IMR-90 (cell line): ENCODE data around the gene AP2M1. TPM values are rescaled to one million over a fixed set of nuclear protein-coding genes. Genes with fewer than 3 reads are reported as not detected.

Source experiments
- ATAC-seq: fragments of 200-7000 bp; cut with Tn5 transposase; 2 replicates; pipeline ENCODE4 v1.9.1; 2020; ENCODE audit warnings: low read depth, mild to moderate bottlenecking, moderate library complexity
- BruUV-seq: library from RNA; stranded (reverse); fragments of 400-500 nt; replicated peaks from 2 replicates; lab custom pipeline; 2021; lab: Mats Ljungman, UMichigan
- CTCF ChIA-PET: fragments of 300-600 bp; formaldehyde crosslinking; extraction: SDS; loops from one replicate; lab custom pipeline; 2021; ENCODE audit warnings: antibody characterized with exemption; lab: Yijun Ruan, JAX
- POLR2A ChIA-PET: fragments of 300-600 bp; sonication (Branson Sonifier 250); formaldehyde crosslinking; loops from one replicate; lab custom pipeline; 2022; ENCODE audit warnings: antibody characterized with exemption; ENCODE audit not compliant: unreplicated experiment; lab: Charles Lee
- DNase-seq: peaks from one replicate; pipeline ENCODE4 v3.0.0; 2013
- H2AFZ ChIP-seq: replicated peaks from 2 replicates; pipeline ENCODE3; 2013; ENCODE audit warnings: low read length, mild to moderate bottlenecking; ENCODE audit not compliant: poor library complexity
- H2AK5ac ChIP-seq: 2 replicates; pipeline ENCODE4 v1.6.1; 2013; ENCODE audit warnings: low read depth, low read length, inconsistent platforms
- H2AK9ac ChIP-seq: replicated peaks from 2 replicates; pipeline ENCODE3; 2013; ENCODE audit warnings: mild to moderate bottlenecking, low read depth, low read length, moderate library complexity; ENCODE audit not compliant: poor library complexity
- H2BK120ac ChIP-seq: 2 replicates; pipeline ENCODE4 v1.6.1; 2013; ENCODE audit warnings: low read depth, low read length, inconsistent platforms
- H2BK15ac ChIP-seq: 3 replicates; pipeline ENCODE4 v1.6.1; 2013; ENCODE audit warnings: low read depth, low read length, inconsistent platforms
- H2BK20ac ChIP-seq: 2 replicates; pipeline ENCODE4 v1.6.1; 2013; ENCODE audit warnings: low read depth, mild to moderate bottlenecking, inconsistent platforms, low read length, moderate library complexity
- H2BK5ac ChIP-seq: 2 replicates; pipeline ENCODE4 v1.6.1; 2013; ENCODE audit warnings: mild to moderate bottlenecking, low read depth, low read length, inconsistent platforms; ENCODE audit not compliant: poor library complexity, severe bottlenecking
- H3K14ac ChIP-seq: replicated peaks from 2 replicates; pipeline ENCODE4 v1.6.1; 2013; ENCODE audit warnings: low read depth, low read length, inconsistent platforms
- H3K18ac ChIP-seq: 2 replicates; pipeline ENCODE4 v1.6.1; 2013; ENCODE audit warnings: low read depth, low read length, control low read depth
- H3K23ac ChIP-seq: 2 replicates; pipeline ENCODE4 v1.6.1; 2013; ENCODE audit warnings: low read depth, low read length, inconsistent platforms
- H3K27ac ChIP-seq: 2 replicates; pipeline ENCODE4 v1.5.1; 2013; ENCODE audit warnings: mild to moderate bottlenecking, control low read depth, low read length; ENCODE audit not compliant: insufficient read depth
- H3K27me3 ChIP-seq: 2 replicates; pipeline ENCODE4 v1.6.1; 2013; ENCODE audit warnings: low read length; ENCODE audit not compliant: control insufficient read depth, insufficient read depth
- H3K36me3 ChIP-seq: 2 replicates; pipeline ENCODE4 v1.6.1; 2013; ENCODE audit warnings: low read length, mixed read lengths; ENCODE audit not compliant: control insufficient read depth, insufficient read depth
- H3K4ac ChIP-seq: 2 replicates; pipeline ENCODE4 v1.6.1; 2013; ENCODE audit warnings: low read depth, low read length, inconsistent platforms
- H3K4me1 ChIP-seq: 2 replicates; pipeline ENCODE4 v1.6.1; 2013; ENCODE audit warnings: low read length, mixed read lengths; ENCODE audit not compliant: control insufficient read depth, insufficient read depth
- H3K4me2 ChIP-seq: 2 replicates; pipeline ENCODE4 v1.6.1; 2013; ENCODE audit warnings: low read depth, mild to moderate bottlenecking, control low read depth, low read length, moderate library complexity
- H3K4me3 ChIP-seq: 2 replicates; pipeline ENCODE4 v1.5.1; 2013; ENCODE audit warnings: low read depth, mild to moderate bottlenecking, control low read depth, low read length, moderate library complexity; ENCODE audit not compliant: insufficient read depth
- H3K56ac ChIP-seq: 2 replicates; pipeline ENCODE4 v1.6.1; 2013; ENCODE audit warnings: low read length, inconsistent platforms; ENCODE audit not compliant: insufficient read depth; ENCODE audit errors: extremely low read depth
- H3K79me1 ChIP-seq, 2 experiments: 2 replicates each; pipeline ENCODE4 v1.6.1; 2013; ENCODE audit warnings: low read length in 2 of 2, inconsistent platforms in 1 of 2, low read depth in 1 of 2
- H3K9ac ChIP-seq: 2 replicates; pipeline ENCODE4 v1.6.1; 2013; ENCODE audit warnings: low read depth, low read length, control low read depth
- H3K9me1 ChIP-seq: 2 replicates; pipeline ENCODE4 v1.6.1; 2013; ENCODE audit warnings: low read length, inconsistent platforms; ENCODE audit not compliant: insufficient read depth
- H3K9me3 ChIP-seq: 2 replicates; pipeline ENCODE4 v1.6.1; 2013; ENCODE audit warnings: low read length; ENCODE audit not compliant: control insufficient read depth, insufficient read depth
- H4K20me1 ChIP-seq: 2 replicates; pipeline ENCODE4 v1.6.1; 2013; ENCODE audit warnings: low read length, inconsistent platforms; ENCODE audit not compliant: insufficient read depth
- H4K5ac ChIP-seq: 2 replicates; pipeline ENCODE4 v1.6.1; 2013; ENCODE audit warnings: mild to moderate bottlenecking, low read depth, low read length, control low read depth
- H4K8ac ChIP-seq, 2 experiments: 2 replicates each; pipeline ENCODE4 v1.6.1; 2013; ENCODE audit warnings: low read depth in 2 of 2, low read length in 2 of 2, control low read depth in 1 of 2, inconsistent platforms in 1 of 2
- H4K91ac ChIP-seq: 2 replicates; pipeline ENCODE4 v1.6.1; 2013; ENCODE audit warnings: low read depth, low read length, inconsistent platforms; ENCODE audit not compliant: insufficient read depth
- BHLHE40 ChIP-seq: fragments of 150-350 bp; IDR thresholded peaks from 2 replicates; pipeline ENCODE4 v1.6.1; 2016; ENCODE audit warnings: mild to moderate bottlenecking, low read depth, low read length
- CEBPB ChIP-seq: IDR thresholded peaks from 2 replicates; pipeline ENCODE4 v1.6.1; 2012; ENCODE audit warnings: low read depth, low read length, improper control_type of control experiment
- CHD1 ChIP-seq: IDR thresholded peaks from 2 replicates; pipeline ENCODE4 v1.6.1; 2012; ENCODE audit warnings: low read depth, low read length, improper control_type of control experiment
- FOS ChIP-seq: fragments of 150-350 bp; IDR thresholded peaks from 2 replicates; pipeline ENCODE4 v1.6.1; 2016; ENCODE audit warnings: low read depth, low read length
- MAFK ChIP-seq: IDR thresholded peaks from 2 replicates; pipeline ENCODE4 v1.6.1; 2012; ENCODE audit warnings: low read depth, low read length, improper control_type of control experiment
- MAZ ChIP-seq: IDR thresholded peaks from 2 replicates; pipeline ENCODE4 v1.6.1; 2012; ENCODE audit warnings: low read depth, mild to moderate bottlenecking, low read length, improper control_type of control experiment, moderate library complexity, borderline replicate concordance
- MXI1 ChIP-seq: IDR thresholded peaks from 2 replicates; pipeline ENCODE4 v1.6.1; 2012; ENCODE audit warnings: low read depth, mild to moderate bottlenecking, low read length, moderate library complexity, borderline replicate concordance
- NFE2L2 ChIP-seq: fragments of 150-350 bp; IDR thresholded peaks from 2 replicates; pipeline ENCODE4 v1.6.1; 2016; ENCODE audit warnings: low read depth, mild to moderate bottlenecking, low read length
- POLR2A ChIP-seq: IDR thresholded peaks from 2 replicates; pipeline ENCODE4 v1.6.1; 2012; ENCODE audit warnings: mild to moderate bottlenecking, low read depth, low read length
- RAD21 ChIP-seq: IDR thresholded peaks from 2 replicates; pipeline ENCODE4 v1.6.1; 2012; ENCODE audit warnings: low read length, improper control_type of control experiment
- RCOR1 ChIP-seq: IDR thresholded peaks from 2 replicates; pipeline ENCODE4 v1.6.1; 2012; ENCODE audit warnings: mild to moderate bottlenecking, low read length, improper control_type of control experiment; ENCODE audit not compliant: insufficient replicate concordance
- RFX5 ChIP-seq: IDR thresholded peaks from 2 replicates; pipeline ENCODE4 v1.8.0; 2012; ENCODE audit warnings: low read depth, mild to moderate bottlenecking, low read length, moderate library complexity
- SMC3 ChIP-seq: fragments of 150-350 bp; IDR thresholded peaks from 2 replicates; pipeline ENCODE4 v1.6.1; 2016; ENCODE audit warnings: low read depth, mild to moderate bottlenecking, antibody characterized with exemption, low read length, moderate library complexity
- WGBS, 2 experiments: methylation state at CpG; one replicate each; pipeline versions ENCODE4 v1.1.5 to v1.1.7; 2013; ENCODE audit warnings: missing lambda C conversion rate in 2 of 2; ENCODE audit not compliant: insufficient read length in 1 of 2; ENCODE audit errors: extremely low coverage in 2 of 2; 5-methylcytosine and 5-hydroxymethylcytosine counted together
- dilution Hi-C: fragments of 300-500 bp; cut with HindIII; formaldehyde crosslinking; loops from one replicate; pipeline ENCODE4 v1.14.3; 2018; ENCODE audit warnings: low sequenced_read_pairs; ENCODE audit not compliant: unreplicated experiment
- in situ Hi-C: fragments of 300-500 bp; cut with MboI; formaldehyde crosslinking; loops from 3 replicates; pipeline ENCODE4 v1.14.3; 2019; ENCODE audit warnings: low sequenced_read_pairs, inconsistent platforms, mixed read lengths
- intact Hi-C: fragments of 100-400 bp; cut with micrococcal nuclease; formaldehyde crosslinking; loops from 2 replicates; pipeline ENCODE4 v1.10.0; 2022
- polyA plus RNA-seq, 3 experiments: library from polyadenylated mRNA; depleted of rRNA; stranded (reverse); fragments of >200 nt; gene quantifications; 2 replicates each; pipeline ENCODE4 v1.2.3, GENCODE V29; 2012; ENCODE audit warnings: low replicate concordance in 1 of 3
- total RNA-seq: library from RNA; depleted of rRNA; stranded (reverse); fragments of >200 nt; gene quantifications from 2 replicates; pipeline ENCODE4 v1.2.3, GENCODE V29; 2012
- TF ChIP-seq, protein P1 (sequence below): conservative IDR thresholded peaks from 2 replicates; pipeline ENCODE4 v1.5.1; 2012; ENCODE audit warnings: mild to moderate bottlenecking, low read depth, low read length, improper control_type of control experiment
- TF ChIP-seq, protein P2 (sequence below): fragments of 150-350 bp; IDR thresholded peaks from 2 replicates; pipeline ENCODE4 v1.6.1; 2017; ENCODE audit warnings: mild to moderate bottlenecking, antibody characterized with exemption, low read length, low read depth

The AP2M1 gene
- total and polyA plus RNA-seq, 2 of the 4 experiments (the other 2 are of a cell fraction) = 876 to 1,065 TPM

DNA sequence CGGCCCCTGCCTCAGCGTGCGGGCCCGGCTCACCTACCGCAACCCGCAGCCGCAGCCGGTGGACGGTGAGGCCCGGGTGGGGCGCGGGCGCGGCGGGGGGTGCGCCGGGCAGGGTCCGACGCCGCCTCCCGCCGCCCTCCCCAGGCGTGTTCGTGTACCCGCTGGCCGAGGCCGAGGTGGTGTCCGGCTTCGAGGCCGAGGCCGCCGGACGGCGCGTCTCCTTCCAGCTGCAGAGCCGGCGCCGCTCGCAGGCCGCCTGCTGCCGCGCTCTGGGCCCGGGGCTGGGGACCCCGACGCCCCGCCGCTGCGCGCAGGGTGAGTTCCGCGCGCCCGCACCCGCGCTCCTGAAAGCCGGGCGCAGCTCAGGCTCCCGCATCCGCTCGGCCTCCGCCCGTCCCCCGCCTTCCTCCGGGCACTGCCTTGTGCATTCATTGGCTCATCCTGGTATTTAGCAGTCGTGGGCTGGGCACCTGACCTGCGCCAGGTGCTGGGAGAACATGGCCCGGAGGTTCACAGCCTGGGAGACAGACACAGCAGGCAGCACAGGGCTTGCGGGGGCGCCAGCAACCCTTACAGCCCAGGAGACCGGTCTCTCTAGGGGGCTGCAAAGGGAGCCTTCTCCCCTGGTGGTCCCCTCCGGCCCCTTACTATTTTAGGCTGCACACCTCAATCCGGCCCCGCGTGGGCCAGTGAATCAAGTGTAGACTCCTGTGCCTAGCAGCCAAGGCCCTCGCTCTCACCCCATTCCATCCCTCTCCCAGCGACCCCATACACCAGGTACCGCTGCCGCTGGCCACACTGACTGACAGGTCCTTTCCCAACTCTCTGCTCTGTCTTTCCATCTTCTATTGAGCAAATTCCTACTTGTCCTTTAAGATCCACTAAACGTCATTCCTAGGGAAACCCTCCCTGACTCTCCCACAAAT, 56.2 kb downstream of the AP2M1 start (continued):
- TF ChIP-seq MXI1 = no peak
- no peak for TF ChIP-seq RFX5

DNA sequence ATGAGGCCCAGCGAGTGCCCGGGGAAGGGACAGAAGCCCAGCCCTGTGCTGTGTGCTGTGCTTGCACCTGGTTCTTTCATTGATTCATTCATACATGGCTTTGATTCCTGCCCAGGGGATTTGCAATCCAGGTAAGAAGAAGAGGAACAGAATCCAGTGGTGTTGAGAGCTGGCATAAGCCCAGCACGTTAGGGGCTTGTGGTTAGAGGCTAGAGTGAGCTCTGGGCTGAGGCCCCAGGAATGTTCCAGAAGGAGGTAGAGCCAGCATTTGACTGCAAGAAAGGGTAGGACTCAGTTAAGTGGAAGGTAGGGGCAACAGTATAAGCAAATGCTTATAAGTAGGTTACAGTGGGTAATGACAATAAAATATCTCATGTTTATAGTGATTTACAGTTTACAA, 57.0 kb downstream of the AP2M1 start:
- H3K4me2 ChIP-seq = no peak overlapping the region
- H2BK120ac ChIP-seq = no peak overlapping the region
- peaks cover 66% of the 10 kb centered on the region for H3K27me3 ChIP-seq
- dilution Hi-C loops (no loop called here), intact Hi-C loops (no loop called here), in situ Hi-C loops (no loop called here)
- CTCF ChIA-PET = interaction anchor here (1.4 kb wide), 1 partner anchor 18 kb away, joined by 4 read pairs; the partner anchor contains the start of gene EEF1AKMT4
- H3K9ac ChIP-seq = no peak overlapping the region
- no peak overlapping the region for H4K8ac ChIP-seq
- H2BK5ac ChIP-seq = no peak overlapping the region
- no peak overlapping the region for H3K18ac ChIP-seq
- H3K4me3 ChIP-seq = no peak overlapping the region
- 14% methylated on average over 1 of the region's 3 CpGs; no CpG with 5 or more reads in 1 of the 2 experiments for WGBS, 2 experiments
- no peak overlapping the region for H3K4ac ChIP-seq
- ATAC-seq = no peak
- H3K56ac ChIP-seq = no peak overlapping the region
- no peak overlapping the region for H3K14ac ChIP-seq
- no peaks in the 10 kb centered on the region for H3K36me3 ChIP-seq
- BruUV-seq = no TSS peak
- no peaks in the 10 kb centered on the region; the same call in 1 of the 2 replicates for H3K4me1 ChIP-seq
- no peak overlapping the region for H4K91ac ChIP-seq
- no peak overlapping the region for H4K5ac ChIP-seq
- no peaks in the 10 kb centered on the region for H3K79me1 ChIP-seq
- no peak overlapping the region for H2AK9ac ChIP-seq
- no peak overlapping the region for H2AFZ ChIP-seq
- DNase-seq = no peak
- H2BK20ac ChIP-seq = no peak overlapping the region
- H3K23ac ChIP-seq = no peak overlapping the region
- no peaks in the 10 kb centered on the region for H3K9me3 ChIP-seq
- H4K20me1 ChIP-seq = no peaks in the 10 kb centered on the region; the same call in 1 of the 2 replicates
- H3K27ac ChIP-seq = no peak overlapping the region
- 0 out of 2 replicates have a peak, but pooled peaks cover 3% of the 10 kb centered on the region for H3K9me1 ChIP-seq
- no peak overlapping the region for H2BK15ac ChIP-seq
- no peak overlapping the region for H2AK5ac ChIP-seq
- POLR2A ChIA-PET = no interaction called here
- no peak for TF ChIP-seq CHD1
- no peak for TF ChIP-seq RAD21
- no peak for TF ChIP-seq MAFK
- no peak for TF ChIP-seq NFE2L2
- TF ChIP-seq RFX5 = no peak
- TF ChIP-seq, protein P1, sequence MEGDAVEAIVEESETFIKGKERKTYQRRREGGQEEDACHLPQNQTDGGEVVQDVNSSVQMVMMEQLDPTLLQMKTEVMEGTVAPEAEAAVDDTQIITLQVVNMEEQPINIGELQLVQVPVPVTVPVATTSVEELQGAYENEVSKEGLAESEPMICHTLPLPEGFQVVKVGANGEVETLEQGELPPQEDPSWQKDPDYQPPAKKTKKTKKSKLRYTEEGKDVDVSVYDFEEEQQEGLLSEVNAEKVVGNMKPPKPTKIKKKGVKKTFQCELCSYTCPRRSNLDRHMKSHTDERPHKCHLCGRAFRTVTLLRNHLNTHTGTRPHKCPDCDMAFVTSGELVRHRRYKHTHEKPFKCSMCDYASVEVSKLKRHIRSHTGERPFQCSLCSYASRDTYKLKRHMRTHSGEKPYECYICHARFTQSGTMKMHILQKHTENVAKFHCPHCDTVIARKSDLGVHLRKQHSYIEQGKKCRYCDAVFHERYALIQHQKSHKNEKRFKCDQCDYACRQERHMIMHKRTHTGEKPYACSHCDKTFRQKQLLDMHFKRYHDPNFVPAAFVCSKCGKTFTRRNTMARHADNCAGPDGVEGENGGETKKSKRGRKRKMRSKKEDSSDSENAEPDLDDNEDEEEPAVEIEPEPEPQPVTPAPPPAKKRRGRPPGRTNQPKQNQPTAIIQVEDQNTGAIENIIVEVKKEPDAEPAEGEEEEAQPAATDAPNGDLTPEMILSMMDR = no peak
- TF ChIP-seq, protein P2, sequence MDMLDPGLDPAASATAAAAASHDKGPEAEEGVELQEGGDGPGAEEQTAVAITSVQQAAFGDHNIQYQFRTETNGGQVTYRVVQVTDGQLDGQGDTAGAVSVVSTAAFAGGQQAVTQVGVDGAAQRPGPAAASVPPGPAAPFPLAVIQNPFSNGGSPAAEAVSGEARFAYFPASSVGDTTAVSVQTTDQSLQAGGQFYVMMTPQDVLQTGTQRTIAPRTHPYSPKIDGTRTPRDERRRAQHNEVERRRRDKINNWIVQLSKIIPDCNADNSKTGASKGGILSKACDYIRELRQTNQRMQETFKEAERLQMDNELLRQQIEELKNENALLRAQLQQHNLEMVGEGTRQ = no peak
- no peak for TF ChIP-seq CEBPB
- TF ChIP-seq FOS = no peak
- TF ChIP-seq BHLHE40 = no peak
- TF ChIP-seq POLR2A = no peak
- TF ChIP-seq SMC3 = no peak
- no peak for TF ChIP-seq MAZ
- TF ChIP-seq RCOR1 = no peak
